Astrocyte (in vitro differentiated cells and primary cell): ENCODE results near the gene FAM234A. TPM values are rescaled to one million over a fixed set of nuclear protein-coding genes. Genes with fewer than 3 reads are reported as not detected.

ENCODE experiments used
- total RNA-seq: library from RNA; stranded (reverse); gene quantifications from 2 replicates; pipeline ENCODE4 v1.2.1, GENCODE V29; 2021

The FAM234A gene
- total RNA-seq, 1 donor from 2014 or later: 70.8 TPM

Other genes starting within 250 kb of the FAM234A start
- gene POLR3K, start 181.2 kb upstream of the FAM234A start, total RNA-seq: 9.6 and 12.2 TPM in 2 replicates
- 34.1 and 35.9 TPM in 2 replicates for gene SNRNP25, start 181.0 kb upstream of the FAM234A start, total RNA-seq
- 45.6 and 55.5 TPM in 2 replicates for gene RHBDF1, start 162.2 kb upstream of the FAM234A start, total RNA-seq
- 56.5 and 62.7 TPM in 2 replicates for gene MPG, start 156.6 kb upstream of the FAM234A start, total RNA-seq
- gene NPRL3, start 96.1 kb upstream of the FAM234A start, total RNA-seq: 23.5 and 29.0 TPM in 2 replicates
- gene HBZ, start 82.2 kb upstream of the FAM234A start, total RNA-seq: not detected in 2 replicates
- not detected in 2 replicates for gene HBM, start 68.8 kb upstream of the FAM234A start, total RNA-seq
- gene HBA2, start 61.9 kb upstream of the FAM234A start, total RNA-seq: 1.4 TPM in 1 of 2 replicates, not detected in the other
- gene HBA1, start 58.1 kb upstream of the FAM234A start, total RNA-seq: 1.6 TPM in 1 of 2 replicates, not detected in the other
- 2.7 and 4.7 TPM in 2 replicates for gene HBQ1, start 54.4 kb upstream of the FAM234A start, total RNA-seq
- gene LUC7L, start 5.4 kb upstream of the FAM234A start, total RNA-seq: 70.2 and 74.1 TPM in 2 replicates
- gene RGS11, start 41.1 kb downstream of the FAM234A start, total RNA-seq: 2.7 and 2.8 TPM in 2 replicates
- gene ARHGDIG, start 45.8 kb downstream of the FAM234A start, total RNA-seq: 3.3 and 5.0 TPM in 2 replicates
- gene PDIA2, start 48.3 kb downstream of the FAM234A start, total RNA-seq: 1.2 and 1.5 TPM in 2 replicates
- gene AXIN1, start 117.9 kb downstream of the FAM234A start, total RNA-seq: 27.0 and 28.8 TPM in 2 replicates
- 89.2 and 95.8 TPM in 2 replicates for gene MRPL28, start 135.7 kb downstream of the FAM234A start, total RNA-seq
- 80.5 and 86.3 TPM in 2 replicates for gene PGAP6, start 147.2 kb downstream of the FAM234A start, total RNA-seq
- gene NME4, start 162.4 kb downstream of the FAM234A start, total RNA-seq: 268 and 275 TPM in 2 replicates
- 13.4 and 17.4 TPM in 2 replicates for gene DECR2, start 167.1 kb downstream of the FAM234A start, total RNA-seq
- gene RAB11FIP3, start 190.8 kb downstream of the FAM234A start, total RNA-seq: 21.0 and 21.2 TPM in 2 replicates